DLD1 (cell line): Measurements from ENCODE around the gene FGF21.
"Not testable (repeated sequence)": the region's sequence is repeated elsewhere in the genome, so short reads cannot be mapped to it uniquely, and the experiment has no call there.

ENCODE experiments used
- in situ Hi-C: cut with HindIII; loops from 2 replicates; pipeline ENCODE4 v1.10.0; 2017; ENCODE audit warnings: low sequenced_read_pairs

Gene FGF21, protein sequence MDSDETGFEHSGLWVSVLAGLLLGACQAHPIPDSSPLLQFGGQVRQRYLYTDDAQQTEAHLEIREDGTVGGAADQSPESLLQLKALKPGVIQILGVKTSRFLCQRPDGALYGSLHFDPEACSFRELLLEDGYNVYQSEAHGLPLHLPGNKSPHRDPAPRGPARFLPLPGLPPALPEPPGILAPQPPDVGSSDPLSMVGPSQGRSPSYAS

GRCh38 chr19:48755084-48755641 is at the start of gene FGF21:
TSS of gene FGF21 (plus strand) at chr19:48755524. CDS start at chr19:48756237, 713 bp downstream.
- in situ Hi-C loops: no loop called here

DNA sequence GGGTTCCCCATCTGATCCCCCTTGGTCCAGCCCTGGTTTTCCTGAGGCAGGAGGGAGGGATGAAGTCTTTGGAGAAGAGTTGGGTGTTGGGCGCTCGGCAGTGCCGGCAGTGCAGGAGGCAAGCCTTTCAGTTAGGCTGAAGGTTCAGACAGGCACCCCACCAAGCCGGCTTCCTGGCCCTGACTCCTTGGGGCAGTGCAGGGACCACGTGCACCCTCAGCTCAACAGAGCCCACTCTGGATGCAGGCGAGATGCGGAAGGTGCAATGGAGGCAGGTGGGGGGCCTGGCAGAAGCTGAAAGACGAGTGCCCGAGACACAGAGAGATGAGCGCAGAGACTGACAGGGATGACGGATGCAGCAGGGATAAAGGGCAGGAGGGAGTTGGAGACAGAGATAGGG is 46.9 kb upstream of the FGF21 start:
- in situ Hi-C loops: no loop called here

- in situ Hi-C loops: no loop called here
These were observed 44.1 kb upstream of the FGF21 start for GRCh38 chr19:48711106-48711662.

DNA sequence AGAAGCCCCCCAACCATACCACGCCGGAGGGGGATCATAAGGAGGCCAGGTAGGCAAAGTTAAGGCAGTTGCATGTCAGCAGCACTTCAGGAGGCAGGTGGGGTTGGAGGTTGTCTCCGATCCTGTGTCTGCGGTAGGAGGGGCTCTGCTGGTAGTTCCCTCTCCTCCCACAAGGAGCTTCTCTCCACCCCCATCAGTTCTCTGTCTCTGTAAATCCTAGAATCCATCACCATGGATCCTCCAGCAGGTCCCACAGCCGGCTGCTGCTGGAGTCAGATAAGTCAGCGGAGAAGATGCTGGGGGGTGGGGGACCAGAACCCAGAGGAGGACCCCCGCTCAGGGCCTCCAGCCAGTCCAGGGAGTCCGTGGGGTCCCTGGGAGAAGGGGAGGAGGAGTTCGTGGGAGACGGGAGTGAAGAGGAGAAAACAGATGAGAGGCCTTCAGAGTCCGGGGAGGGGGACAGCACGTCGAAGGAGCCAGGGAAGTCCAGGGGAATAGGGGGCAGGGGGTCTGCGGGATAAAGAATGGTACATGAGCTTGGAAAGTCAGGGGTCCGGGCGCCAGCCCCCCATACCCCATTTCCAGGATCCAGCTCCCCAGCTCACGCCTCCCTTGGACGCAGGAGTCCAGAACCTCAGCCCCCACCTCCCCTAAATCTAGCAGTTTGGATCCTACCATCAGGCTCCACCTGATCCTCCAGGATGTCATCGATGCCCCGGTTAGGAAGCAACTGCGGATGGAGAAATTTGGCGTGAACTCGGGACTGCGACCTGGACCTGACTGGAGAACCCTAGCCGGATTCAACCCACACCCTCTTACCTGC is 42.1 kb upstream of the FGF21 start:
- in situ Hi-C loops: no loop called here

GRCh38 chr19:48713864-48714755 is 41.2 kb upstream of the FGF21 start:
- in situ Hi-C loops: no loop called here

DNA sequence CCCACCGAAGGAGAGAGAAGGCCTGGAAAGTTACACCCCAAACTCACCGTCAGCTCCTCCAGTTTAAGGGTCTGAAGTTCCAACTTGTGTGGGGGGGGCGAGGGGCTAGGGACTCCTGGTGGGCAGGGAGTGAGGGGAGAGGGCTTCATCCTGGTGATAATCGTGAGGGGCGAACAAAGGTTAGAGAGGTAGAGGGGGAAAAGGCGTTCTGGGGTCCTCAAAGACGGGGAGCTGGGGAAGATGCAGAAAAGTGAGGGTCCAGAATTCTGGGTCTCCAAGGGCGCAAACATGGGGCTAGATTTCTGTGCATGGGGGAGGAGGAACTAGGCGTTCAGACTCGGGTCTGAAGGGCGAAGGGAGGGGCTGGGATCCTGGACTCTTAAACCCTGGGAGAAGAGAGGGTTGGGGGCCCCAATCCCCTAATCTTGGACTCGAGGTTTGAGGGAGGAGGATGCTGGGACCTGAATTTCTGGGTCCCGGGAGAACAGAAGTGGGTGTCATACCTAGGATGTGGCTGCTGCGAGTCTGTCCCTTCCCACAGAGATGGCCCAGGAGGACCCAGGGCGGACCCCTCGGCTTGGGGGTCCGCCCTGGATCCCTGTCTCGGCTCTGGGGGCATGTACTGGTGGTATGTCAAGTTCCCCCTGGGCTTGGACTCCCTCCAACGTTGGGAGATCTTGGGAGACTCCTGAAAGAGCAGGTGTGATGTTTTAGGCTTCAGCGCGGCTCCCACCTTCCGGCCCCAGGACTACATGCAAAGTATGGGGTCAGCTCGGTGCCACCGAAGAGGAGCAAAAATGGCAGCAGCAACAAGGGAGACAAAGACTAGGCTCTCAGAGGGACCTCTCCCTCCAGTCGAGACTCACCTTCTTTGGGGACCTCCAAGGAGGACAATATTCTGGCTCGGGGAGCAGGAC is 40.3 kb upstream of the FGF21 start:
- in situ Hi-C loops: no loop called here

- in situ Hi-C loops: no loop called here
These were observed 39.6 kb upstream of the FGF21 start for GRCh38 chr19:48715681-48716171.

DNA sequence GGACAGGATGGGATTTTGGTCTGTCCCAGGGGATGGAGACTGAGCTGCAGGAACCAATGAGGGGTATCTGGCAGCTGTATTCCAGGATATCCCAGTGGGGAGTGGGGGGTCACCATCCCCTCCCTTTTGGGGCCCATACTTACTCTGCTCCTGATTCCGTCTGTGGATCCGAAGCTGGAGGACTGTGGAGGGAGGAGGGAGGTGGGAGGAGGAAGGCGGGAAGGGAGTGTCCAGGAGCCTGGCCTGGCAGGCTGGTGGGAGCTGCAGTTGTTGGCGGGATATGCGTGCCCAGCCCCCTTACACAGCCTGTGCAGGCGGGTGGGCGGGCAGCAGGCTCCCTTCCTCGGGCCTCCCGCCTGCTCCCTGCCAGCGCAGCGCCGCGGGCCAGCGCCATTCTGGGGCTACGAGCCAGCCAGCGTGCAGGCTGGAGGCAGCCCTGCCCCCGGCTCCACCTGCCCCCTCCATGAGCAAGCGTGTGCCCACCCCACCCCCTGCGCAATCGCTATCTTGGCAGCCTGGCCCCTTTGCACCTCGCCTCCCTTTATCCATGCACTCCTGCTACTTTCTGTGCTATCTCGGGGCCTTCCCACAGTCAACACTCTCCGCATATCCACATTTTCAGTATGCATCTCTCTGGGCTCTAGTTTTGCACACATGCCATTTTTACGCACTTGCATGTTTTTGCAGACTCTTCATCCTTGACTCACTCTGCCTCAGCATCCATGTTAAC is 38.6 kb upstream of the FGF21 start:
- in situ Hi-C loops: no loop called here

GRCh38 chr19:48718106-48718505 is 37.2 kb upstream of the FGF21 start:
- in situ Hi-C loops: not testable (repeated sequence)

GRCh38 chr19:48718711-48719231 is 36.6 kb upstream of the FGF21 start:
- in situ Hi-C loops: no loop called here

GRCh38 chr19:48719263-48720171 is 35.8 kb upstream of the FGF21 start, which contains the start of gene MAMSTR:
TSS of gene MAMSTR (minus strand) at chr19:48719725. CDS start at chr19:48719031, 694 bp downstream.
- in situ Hi-C loops: no loop called here

GRCh38 chr19:48720251-48720612 is 35.1 kb upstream of the FGF21 start:
- in situ Hi-C loops: no loop called here

- in situ Hi-C loops: no loop called here
These were observed 34.6 kb upstream of the FGF21 start for GRCh38 chr19:48720613-48721296.

- in situ Hi-C loops: no loop called here
These were observed 33.1 kb upstream of the FGF21 start for GRCh38 chr19:48722196-48722708.

DNA sequence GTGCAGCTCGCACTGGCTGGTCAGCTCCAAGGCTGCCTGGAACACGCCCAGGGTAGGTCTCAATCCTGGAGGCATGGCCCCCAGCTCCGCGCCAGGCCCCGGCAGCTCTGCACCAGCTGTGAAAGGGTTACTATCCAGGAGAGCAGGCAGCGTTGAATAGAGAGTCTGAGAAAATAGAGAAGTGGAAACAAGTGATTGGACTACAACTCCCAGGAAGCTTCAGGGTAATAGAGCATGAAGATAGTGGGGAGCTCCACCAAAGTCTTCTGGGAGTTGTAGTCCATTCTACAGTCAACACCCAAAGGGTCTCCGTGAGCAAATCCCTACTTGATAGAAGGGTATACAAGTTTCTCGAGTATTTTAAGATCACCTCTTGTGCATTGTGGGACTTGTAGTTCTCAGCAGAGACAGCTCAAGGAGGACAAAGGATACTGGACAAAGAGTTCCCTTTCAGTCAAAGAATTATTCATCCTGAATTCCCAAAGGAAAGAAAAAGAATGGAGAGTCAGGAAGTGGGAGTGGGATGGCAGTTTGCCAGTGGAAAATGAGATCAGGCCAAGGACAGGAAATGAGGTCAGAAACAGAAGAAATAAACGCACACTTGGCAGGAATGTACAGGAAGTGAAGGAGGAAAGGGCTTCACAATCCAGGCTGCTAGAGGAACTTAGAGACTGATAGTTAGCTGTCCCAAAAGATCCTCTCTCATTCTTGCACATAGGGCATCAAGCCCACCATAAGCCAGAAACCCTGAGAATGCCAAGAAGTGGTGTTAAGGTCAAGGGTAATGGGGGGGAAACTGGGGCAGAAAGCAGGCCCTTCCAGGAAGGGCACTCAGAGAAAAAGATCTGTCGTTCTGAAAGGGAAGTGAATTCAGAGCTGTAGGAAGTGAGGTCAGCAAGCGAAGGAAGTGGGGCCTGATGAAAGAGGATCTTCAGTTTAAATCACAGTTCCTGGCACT is 30.2 kb upstream of the FGF21 start:
- in situ Hi-C loops: no loop called here

- in situ Hi-C loops: no loop called here
These were observed 28.8 kb upstream of the FGF21 start for GRCh38 chr19:48726556-48726955.
